PC-3 (cell line): Measurements from ENCODE around the gene ARHGAP6. TPM values are rescaled to one million over a fixed set of nuclear protein-coding genes. Genes with fewer than 3 reads are reported as not detected.
A peak's percentile ranks its signal among the peaks of the same experiment; 100 is the strongest.

Experiments
- ATAC-seq: fragments of 200-7000 bp; cut with Tn5 transposase; 2 replicates; pipeline ENCODE4 v1.9.1; 2020; ENCODE audit warnings: mild to moderate bottlenecking, moderate library complexity
- BruUV-seq: library from RNA; stranded (reverse); fragments of 400-500 nt; replicated peaks from 2 replicates; lab custom pipeline; 2021; lab: Mats Ljungman, UMichigan
- CTCF ChIA-PET: fragments of 300-600 bp; sonication (Branson Sonifier 250); formaldehyde crosslinking; loops from one replicate; lab custom pipeline; 2022; ENCODE audit warnings: antibody characterized with exemption; lab: Charles Lee
- POLR2A ChIA-PET: fragments of 300-600 bp; sonication (Branson Sonifier 250); formaldehyde crosslinking; loops from one replicate; lab custom pipeline; 2022; ENCODE audit warnings: antibody characterized with exemption; ENCODE audit not compliant: unreplicated experiment; lab: Charles Lee
- DNase-seq: peaks from one replicate; pipeline ENCODE4 v3.0.0-alpha.2; 2015
- H2AFZ ChIP-seq: fragments of 300-600 bp; sonication (generic); 2 replicates; pipeline ENCODE4 v1.6.0; 2016; ENCODE audit warnings: antibody characterized with exemption, low read length
- H3F3A ChIP-seq: fragments of 300-600 bp; sonication (generic); one replicate; pipeline ENCODE4 v1.6.0; 2017; ENCODE audit warnings: antibody characterized with exemption, low read length, control low read depth, mild to moderate bottlenecking; ENCODE audit not compliant: unreplicated experiment
- H3K27ac ChIP-seq: fragments of 300-600 bp; sonication (generic); 2 replicates; pipeline ENCODE4 v1.5.1; 2016; ENCODE audit warnings: mild to moderate bottlenecking, low read length
- H3K27me3 ChIP-seq: fragments of 300-600 bp; sonication (generic); 2 replicates; pipeline ENCODE4 v1.6.1; 2016; ENCODE audit warnings: low read length, mixed read lengths
- H3K36me3 ChIP-seq: fragments of 300-600 bp; sonication (generic); 2 replicates; pipeline ENCODE4 v1.6.1; 2016; ENCODE audit warnings: low read depth, mixed run types, low read length, mixed read lengths
- H3K4me1 ChIP-seq: fragments of 300-600 bp; sonication (generic); 2 replicates; pipeline ENCODE4 v1.5.1; 2016; ENCODE audit warnings: low read length; ENCODE audit not compliant: insufficient read depth
- H3K4me2 ChIP-seq: fragments of 300-600 bp; sonication (generic); 2 replicates; pipeline ENCODE4 v1.6.0; 2016; ENCODE audit warnings: low read length
- H3K4me3 ChIP-seq: fragments of 300-600 bp; sonication (generic); 2 replicates; pipeline ENCODE4 v1.5.1; 2016; ENCODE audit warnings: mild to moderate bottlenecking, low read length, mixed read lengths
- H3K79me2 ChIP-seq: fragments of 300-600 bp; sonication (generic); 2 replicates; pipeline ENCODE4 v1.6.1; 2017; ENCODE audit warnings: low read length, mixed read lengths
- H3K9ac ChIP-seq: fragments of 300-600 bp; sonication (generic); 2 replicates; pipeline ENCODE4 v1.6.0; 2016; ENCODE audit warnings: mild to moderate bottlenecking, low read length
- H3K9me2 ChIP-seq: fragments of 300-600 bp; sonication (generic); replicated peaks from 2 replicates; pipeline ENCODE4 v1.6.1; 2016; ENCODE audit warnings: mixed run types, low read length, mixed read lengths
- H3K9me3 ChIP-seq: fragments of 300-600 bp; sonication (generic); 2 replicates; pipeline ENCODE4 v1.6.1; 2016; ENCODE audit warnings: low read length, mixed read lengths
- H4K20me1 ChIP-seq: fragments of 300-600 bp; sonication (generic); 2 replicates; pipeline ENCODE4 v1.6.1; 2016; ENCODE audit warnings: low read length, mixed read lengths
- EZH2 ChIP-seq: fragments of 300-600 bp; sonication (generic); IDR thresholded peaks from one replicate; pipeline ENCODE4 v1.6.1; 2017; ENCODE audit warnings: antibody characterized with exemption, mild to moderate bottlenecking, low read length; ENCODE audit not compliant: unreplicated experiment
- EZH2phosphoT487 ChIP-seq: fragments of 300-600 bp; sonication (generic); IDR thresholded peaks from 2 replicates; pipeline ENCODE4 v1.6.1; 2018; ENCODE audit warnings: mild to moderate bottlenecking, antibody characterized with exemption, low read length, borderline replicate concordance
- intact Hi-C: fragments of 100-400 bp; cut with micrococcal nuclease; formaldehyde crosslinking; loops from 2 replicates; pipeline ENCODE4 v1.9.0; 2023
- total RNA-seq: library from RNA; depleted of rRNA; stranded (reverse); fragments of >200 nt; gene quantifications from 2 replicates; pipeline ENCODE4 v1.2.3, GENCODE V29; 2014
- TF ChIP-seq, protein P1 (sequence below): fragments of 300-600 bp; sonication (generic); conservative IDR thresholded peaks from 2 replicates; pipeline ENCODE4 v1.5.1; 2017; ENCODE audit warnings: antibody characterized with exemption, low read depth, mild to moderate bottlenecking, low read length

The ARHGAP6 gene
- total RNA-seq, 1 experiment from 2014 or later: 2.8 TPM

GRCh38 chrX:11678158-11678557, 12.4 kb upstream of the ARHGAP6 start:
- Histone ChIP-seq H3K4me3 (no peak overlapping the region), H3K4me2 (no peak overlapping the region), H2AFZ (no peak overlapping the region), H3K9ac (no peak overlapping the region), H3K79me2 (no peaks in the 10 kb centered on the region), H3K9me3 (no peaks in the 10 kb centered on the region), H3F3A (no peaks in the 10 kb centered on the region), H3K4me1 (no peaks in the 10 kb centered on the region), H3K27ac (no peak overlapping the region), H3K27me3 (peaks cover 9% of the 10 kb centered on the region; the same call in 1 of the 2 replicates), H3K36me3 (no peaks in the 10 kb centered on the region), H4K20me1 (no peaks in the 10 kb centered on the region), H3K9me2 (no peaks in the 10 kb centered on the region)
- ATAC-seq (peak; percentile 53; the same call in 1 of the 2 replicates), DNase-seq (peak; percentile 21)
- intact Hi-C loops: no loop called here
- POLR2A ChIA-PET: no interaction called here
- TF ChIP-seq EZH2phosphoT487: no peak
- TF ChIP-seq EZH2: no peak
- TF ChIP-seq, protein P1, sequence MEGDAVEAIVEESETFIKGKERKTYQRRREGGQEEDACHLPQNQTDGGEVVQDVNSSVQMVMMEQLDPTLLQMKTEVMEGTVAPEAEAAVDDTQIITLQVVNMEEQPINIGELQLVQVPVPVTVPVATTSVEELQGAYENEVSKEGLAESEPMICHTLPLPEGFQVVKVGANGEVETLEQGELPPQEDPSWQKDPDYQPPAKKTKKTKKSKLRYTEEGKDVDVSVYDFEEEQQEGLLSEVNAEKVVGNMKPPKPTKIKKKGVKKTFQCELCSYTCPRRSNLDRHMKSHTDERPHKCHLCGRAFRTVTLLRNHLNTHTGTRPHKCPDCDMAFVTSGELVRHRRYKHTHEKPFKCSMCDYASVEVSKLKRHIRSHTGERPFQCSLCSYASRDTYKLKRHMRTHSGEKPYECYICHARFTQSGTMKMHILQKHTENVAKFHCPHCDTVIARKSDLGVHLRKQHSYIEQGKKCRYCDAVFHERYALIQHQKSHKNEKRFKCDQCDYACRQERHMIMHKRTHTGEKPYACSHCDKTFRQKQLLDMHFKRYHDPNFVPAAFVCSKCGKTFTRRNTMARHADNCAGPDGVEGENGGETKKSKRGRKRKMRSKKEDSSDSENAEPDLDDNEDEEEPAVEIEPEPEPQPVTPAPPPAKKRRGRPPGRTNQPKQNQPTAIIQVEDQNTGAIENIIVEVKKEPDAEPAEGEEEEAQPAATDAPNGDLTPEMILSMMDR: peak; percentile 67
- CTCF ChIA-PET: no interaction called here
- no TSS peak for BruUV-seq

DNA sequence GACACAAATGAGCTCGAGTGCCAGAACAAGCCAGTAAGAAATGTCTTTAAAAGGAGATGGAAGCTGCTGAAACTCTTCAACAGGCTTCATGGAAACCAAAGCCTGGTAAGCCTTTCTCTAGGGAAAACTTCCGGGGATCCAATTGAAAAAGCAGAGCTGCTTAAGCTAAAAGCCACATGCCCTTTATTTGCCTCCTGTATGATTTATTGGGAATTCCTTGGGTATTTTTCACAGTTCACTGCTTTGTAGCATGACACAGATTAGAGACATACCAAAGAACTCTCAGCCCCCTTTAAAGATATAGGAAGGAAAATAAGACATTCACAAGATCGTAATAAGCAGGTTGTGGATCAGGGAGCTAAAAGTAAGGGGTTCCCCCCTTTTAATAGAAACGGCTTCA, 6.5 kb upstream of the ARHGAP6 start:
- H4K20me1 ChIP-seq: no peaks in the 10 kb centered on the region
- DNase-seq (no peak), ATAC-seq (no peak)
- H3K27me3 ChIP-seq: peaks cover 65% of the 10 kb centered on the region
- TF ChIP-seq, protein P1: no peak
- TF ChIP-seq EZH2phosphoT487: no peak
- no peak for TF ChIP-seq EZH2
- no peaks in the 10 kb centered on the region for H3K9me2 ChIP-seq
- no peaks in the 10 kb centered on the region for H3K36me3 ChIP-seq
- intact Hi-C loops: no loop called here
- H3K9ac ChIP-seq: no peak overlapping the region
- POLR2A ChIA-PET: no interaction called here
- no peak overlapping the region for H3K4me2 ChIP-seq
- CTCF ChIA-PET: no interaction called here
- no peaks in the 10 kb centered on the region for H3K4me1 ChIP-seq
- no peaks in the 10 kb centered on the region for H3K9me3 ChIP-seq
- H3K27ac ChIP-seq: no peak overlapping the region
- no peaks in the 10 kb centered on the region for H3K79me2 ChIP-seq
- no peak overlapping the region for H3K4me3 ChIP-seq
- H2AFZ ChIP-seq: no peak overlapping the region
- no peaks in the 10 kb centered on the region for H3F3A ChIP-seq
- no TSS peak for BruUV-seq

DNA sequence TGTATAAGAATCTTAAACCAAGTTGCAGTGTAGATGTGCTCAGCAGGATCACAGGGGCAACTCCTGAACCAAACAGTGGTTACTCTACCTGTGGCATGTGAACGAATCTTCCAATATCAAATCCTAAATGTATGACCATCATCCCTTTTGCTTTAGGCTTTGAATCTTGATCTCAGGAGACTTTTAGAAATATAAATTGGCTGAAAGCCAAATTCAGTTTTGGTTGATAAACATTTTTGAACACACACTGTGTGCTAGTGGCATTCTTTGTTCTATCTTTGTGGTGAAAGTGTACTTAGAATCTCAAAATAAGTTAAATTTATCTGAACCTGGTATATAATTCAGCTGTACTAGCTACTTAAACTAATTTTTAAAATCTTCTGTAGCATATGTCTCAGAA, 4.6 kb upstream of the ARHGAP6 start:
- POLR2A ChIA-PET: no interaction called here
- no TSS peak for BruUV-seq

More for the DNA sequence above, 4.6 kb upstream of the ARHGAP6 start:
- Histone ChIP-seq H3F3A (no peaks in the 10 kb centered on the region), H3K9me2 (no peaks in the 10 kb centered on the region), H3K36me3 (no peaks in the 10 kb centered on the region), H3K4me2 (no peak overlapping the region), H3K9ac (no peak overlapping the region), H3K4me3 (no peak overlapping the region), H3K79me2 (no peaks in the 10 kb centered on the region), H3K9me3 (no peaks in the 10 kb centered on the region), H3K27ac (no peak overlapping the region), H2AFZ (no peak overlapping the region), H3K4me1 (no peaks in the 10 kb centered on the region), H4K20me1 (no peaks in the 10 kb centered on the region), H3K27me3 (peaks cover 83% of the 10 kb centered on the region)
- CTCF ChIA-PET: no interaction called here
- TF ChIP-seq, protein P1: no peak
- no peak for TF ChIP-seq EZH2phosphoT487
- TF ChIP-seq EZH2: no peak
- ATAC-seq (no peak), DNase-seq (no peak)
- intact Hi-C loops: no loop called here
